Stomach smooth muscle (tissue), 2 donors: Measurements from ENCODE around the gene CLEC5A.
"Not testable (repeated sequence)": the region's sequence is repeated elsewhere in the genome, so short reads cannot be mapped to it uniquely, and the experiment has no call there.

ENCODE experiments used
- H3K27ac ChIP-seq: one replicate; pipeline ENCODE4 v1.7.0; 2013; ENCODE audit warnings: mild to moderate bottlenecking, low read length, inconsistent platforms
- H3K27me3 ChIP-seq, 2 donors: one replicate each; pipeline ENCODE4 v1.7.0; 2013; ENCODE audit warnings: low read length in 2 of 2; ENCODE audit not compliant: insufficient read depth in 2 of 2, control insufficient read depth in 1 of 2
- H3K36me3 ChIP-seq, 2 donors: one replicate each; pipeline ENCODE4 v1.7.0; 2013; ENCODE audit warnings: low read length in 2 of 2; ENCODE audit not compliant: control insufficient read depth in 2 of 2, insufficient read depth in 2 of 2
- H3K4me1 ChIP-seq: one replicate; pipeline ENCODE4 v1.7.0; 2013; ENCODE audit warnings: low read length; ENCODE audit not compliant: control insufficient read depth, insufficient read depth
- H3K4me3 ChIP-seq, 2 donors: one replicate each; pipeline ENCODE4 v1.7.0; 2013; ENCODE audit warnings: low read length in 2 of 2
- H3K9ac ChIP-seq, 2 donors: one replicate each; pipeline ENCODE4 v1.7.0; 2013; ENCODE audit warnings: low read length in 2 of 2, mild to moderate bottlenecking in 1 of 2
- H3K9me3 ChIP-seq, 2 donors: one replicate each; pipeline ENCODE4 v1.7.0; 2013; ENCODE audit warnings: low read length in 2 of 2; ENCODE audit not compliant: control insufficient read depth in 2 of 2
- donor health status: healthy.
- donor health status: Pancreatic carcinoma.

Gene CLEC5A

GRCh38 chr7:141946796-141947195 lies at the start of gene CLEC5A:
Gene CLEC5A (minus strand): TSS chr7:141946974. CDS start chr7:141946292, 682 bp downstream.
- H3K27me3 ChIP-seq, result no peaks in the 10 kb centered on the region
- no peaks in the 10 kb centered on the region for H3K36me3 ChIP-seq
- peaks cover 0 to 4% of the 10 kb centered on the region in 2 donors for H3K9me3 ChIP-seq
- H3K4me3 ChIP-seq, result no peak within 1 kb of the TSS
- H3K27ac ChIP-seq, result no peak within 1 kb of the TSS
- no peaks in the 10 kb centered on the region for H3K4me1 ChIP-seq
- H3K9ac ChIP-seq, result no peak within 1 kb of the TSS

GRCh38 chr7:141993354-141993753 lies 46.6 kb upstream of the CLEC5A start:
- Histone ChIP-seq H3K9ac (no peak overlapping the region), H3K4me3 (no peak overlapping the region), H3K27ac (no peak overlapping the region), H3K36me3 (no peaks in the 10 kb centered on the region), H3K9me3 (peaks cover 0 to 2% of the 10 kb centered on the region in 2 donors), H3K4me1 (no peaks in the 10 kb centered on the region), H3K27me3 (no peaks in the 10 kb centered on the region)

GRCh38 chr7:141992688-141993087 lies 45.9 kb upstream of the CLEC5A start:
- Histone ChIP-seq H3K4me1 (no peaks in the 10 kb centered on the region), H3K27ac (no peak overlapping the region), H3K9me3 (peaks cover 0 to 2% of the 10 kb centered on the region in 2 donors), H3K9ac (no peak overlapping the region), H3K4me3 (no peak overlapping the region), H3K27me3 (no peaks in the 10 kb centered on the region), H3K36me3 (no peaks in the 10 kb centered on the region)

- Histone ChIP-seq H3K4me3 (no peak overlapping the region), H3K27ac (no peak overlapping the region), H3K9me3 (peaks cover 0 to 2% of the 10 kb centered on the region in 2 donors), H3K27me3 (no peaks in the 10 kb centered on the region), H3K4me1 (no peaks in the 10 kb centered on the region), H3K9ac (no peak overlapping the region), H3K36me3 (no peaks in the 10 kb centered on the region)
These were observed 45.4 kb upstream of the CLEC5A start for GRCh38 chr7:141992156-141992555.

GRCh38 chr7:141991140-141991539 lies 44.4 kb upstream of the CLEC5A start:
- no peak overlapping the region for H3K9ac ChIP-seq
- H3K9me3 ChIP-seq, result peaks cover 2 to 3% of the 10 kb centered on the region in 2 donors
- H3K4me1 ChIP-seq, result no peaks in the 10 kb centered on the region
- no peak overlapping the region for H3K4me3 ChIP-seq
- no peaks in the 10 kb centered on the region for H3K36me3 ChIP-seq
- H3K27ac ChIP-seq, result no peak overlapping the region
- H3K27me3 ChIP-seq, result no peaks in the 10 kb centered on the region

- no peak overlapping the region for H3K4me3 ChIP-seq
- H3K36me3 ChIP-seq, result no peaks in the 10 kb centered on the region
- H3K4me1 ChIP-seq, result no peaks in the 10 kb centered on the region
These were observed 43.4 kb upstream of the CLEC5A start for GRCh38 chr7:141990011-141990725.

GRCh38 chr7:141987803-141988202 lies 41.0 kb upstream of the CLEC5A start:
- not testable (repeated sequence) for H3K4me3 ChIP-seq, H3K27me3 ChIP-seq, H3K9ac ChIP-seq, H3K4me1 ChIP-seq, H3K9me3 ChIP-seq, H3K36me3 ChIP-seq, H3K27ac ChIP-seq

More at GRCh38 chr7:141990011-141990725, 43.4 kb upstream of the CLEC5A start:
- Histone ChIP-seq H3K9ac (no peak overlapping the region), H3K27ac (no peak overlapping the region), H3K27me3 (no peaks in the 10 kb centered on the region), H3K9me3 (peaks cover 2 to 3% of the 10 kb centered on the region in 2 donors)

- no peak overlapping the region for H3K27ac ChIP-seq
- H3K36me3 ChIP-seq, result no peaks in the 10 kb centered on the region
- H3K27me3 ChIP-seq, result no peaks in the 10 kb centered on the region
- peaks cover 2 to 3% of the 10 kb centered on the region in 2 donors for H3K9me3 ChIP-seq
- H3K9ac ChIP-seq, result no peak overlapping the region
- no peaks in the 10 kb centered on the region for H3K4me1 ChIP-seq
- no peak overlapping the region for H3K4me3 ChIP-seq
These were observed 40.1 kb upstream of the CLEC5A start for GRCh38 chr7:141986923-141987322.

GRCh38 chr7:141985926-141986325 lies 39.2 kb upstream of the CLEC5A start:
- not testable (repeated sequence) for H3K36me3 ChIP-seq, H3K9ac ChIP-seq, H3K27me3 ChIP-seq

GRCh38 chr7:141979568-141979967 lies 32.8 kb upstream of the CLEC5A start:
- no peaks in the 10 kb centered on the region for H3K4me1 ChIP-seq
- no peak overlapping the region for H3K9ac ChIP-seq
- H3K4me3 ChIP-seq, result no peak overlapping the region
- no peaks in the 10 kb centered on the region for H3K9me3 ChIP-seq
- H3K27me3 ChIP-seq, result no peaks in the 10 kb centered on the region
- H3K27ac ChIP-seq, result no peak overlapping the region
- no peaks in the 10 kb centered on the region for H3K36me3 ChIP-seq

More at GRCh38 chr7:141985926-141986325, 39.2 kb upstream of the CLEC5A start:
- H3K27ac ChIP-seq, H3K4me1 ChIP-seq, H3K4me3 ChIP-seq, H3K9me3 ChIP-seq: not testable (repeated sequence)

GRCh38 chr7:141978351-141978750 lies 31.6 kb upstream of the CLEC5A start:
- no peak overlapping the region for H3K4me3 ChIP-seq
- no peaks in the 10 kb centered on the region for H3K9me3 ChIP-seq
- H3K27ac ChIP-seq, result no peak overlapping the region
- no peaks in the 10 kb centered on the region for H3K36me3 ChIP-seq
- no peaks in the 10 kb centered on the region for H3K4me1 ChIP-seq
- H3K9ac ChIP-seq, result no peak overlapping the region
- no peaks in the 10 kb centered on the region for H3K27me3 ChIP-seq
